Activated T-helper 1 cell treated with anti-CD3 and anti-CD28 coated beads, Interleukin-2, amount 50 U/mL, for 16 hours (primary cell): ENCODE data around the gene GABBR2.

Source experiments
- DNase-seq, 2 donors: peaks; one replicate each; pipeline ENCODE4 v3.0.0-alpha.2; 2020; ENCODE audit warnings: low read depth in 1 of 2, low spot score in 1 of 2

GABBR2 gene

DNA sequence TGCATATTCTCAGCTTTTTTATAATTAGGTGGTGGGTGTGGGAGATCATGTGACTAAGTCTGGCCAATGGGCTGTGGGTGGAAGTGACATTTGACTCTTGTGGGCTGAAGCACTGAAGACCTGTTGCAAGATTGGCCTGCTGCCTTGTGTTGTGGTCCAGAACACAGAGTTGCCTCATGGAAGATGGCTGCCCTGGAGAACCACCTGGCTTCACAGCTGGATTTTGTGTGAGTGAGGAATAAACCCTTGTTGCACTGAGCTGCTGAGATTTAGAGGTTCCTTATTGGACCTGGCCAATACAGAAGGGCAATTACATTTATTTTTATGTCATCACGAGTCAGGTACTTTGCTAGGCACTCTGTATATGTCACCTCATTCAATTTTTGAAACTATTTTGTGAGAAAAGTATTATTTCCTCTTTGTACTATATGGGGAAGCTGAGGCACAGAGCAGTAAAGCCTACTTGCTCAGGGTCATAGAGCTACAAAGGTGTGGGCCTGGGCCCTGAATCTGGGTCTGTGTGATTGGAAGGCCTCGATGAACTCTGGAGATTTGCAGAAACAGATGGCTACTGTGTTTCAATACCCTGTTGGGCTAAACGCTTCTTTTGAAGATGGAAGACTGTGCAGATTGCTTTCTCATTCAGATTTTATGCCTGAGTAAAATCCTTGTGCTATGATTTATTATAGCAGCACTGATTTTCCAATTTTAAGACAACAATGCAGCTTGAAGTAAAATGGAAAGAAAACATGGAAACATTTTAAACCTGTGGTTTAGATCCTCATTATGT, 382.1 kb downstream of the GABBR2 start:
- no peak for DNase-seq

DNA sequence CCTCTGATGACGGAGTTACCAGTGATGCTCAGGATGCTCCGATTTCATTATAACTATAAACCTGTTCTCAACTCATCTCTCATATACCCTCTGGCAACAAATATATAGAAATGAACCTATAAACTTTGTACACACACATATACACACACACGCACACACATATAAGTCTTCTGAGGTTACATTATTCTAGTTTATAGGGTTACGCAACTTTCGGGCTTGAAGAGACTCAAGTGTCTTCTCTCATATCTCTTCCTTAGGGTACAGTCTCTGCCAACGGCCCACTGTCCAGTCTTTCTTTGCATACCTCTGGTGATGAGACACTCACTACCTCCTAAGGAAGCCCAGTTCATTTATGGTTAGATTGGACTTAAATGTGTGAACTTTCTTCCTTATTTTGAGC, 383.9 kb downstream of the GABBR2 start:
- DNase-seq, result no peak

DNA sequence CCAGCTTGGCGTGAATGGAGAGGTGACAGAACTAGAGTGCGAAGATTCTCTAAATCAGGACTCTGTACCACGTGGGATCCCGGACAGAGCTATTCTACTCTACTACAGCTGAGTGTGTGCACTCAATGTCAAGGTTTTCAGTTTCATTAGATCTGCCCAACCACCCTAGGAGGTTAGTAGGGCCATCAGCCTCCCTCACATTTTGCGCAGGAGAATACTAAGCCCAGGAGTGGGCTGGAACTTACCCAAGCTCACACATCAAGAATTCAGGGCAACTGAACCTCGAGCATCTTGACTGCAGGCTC, 385.0 kb downstream of the GABBR2 start:
- no peak for DNase-seq

DNA sequence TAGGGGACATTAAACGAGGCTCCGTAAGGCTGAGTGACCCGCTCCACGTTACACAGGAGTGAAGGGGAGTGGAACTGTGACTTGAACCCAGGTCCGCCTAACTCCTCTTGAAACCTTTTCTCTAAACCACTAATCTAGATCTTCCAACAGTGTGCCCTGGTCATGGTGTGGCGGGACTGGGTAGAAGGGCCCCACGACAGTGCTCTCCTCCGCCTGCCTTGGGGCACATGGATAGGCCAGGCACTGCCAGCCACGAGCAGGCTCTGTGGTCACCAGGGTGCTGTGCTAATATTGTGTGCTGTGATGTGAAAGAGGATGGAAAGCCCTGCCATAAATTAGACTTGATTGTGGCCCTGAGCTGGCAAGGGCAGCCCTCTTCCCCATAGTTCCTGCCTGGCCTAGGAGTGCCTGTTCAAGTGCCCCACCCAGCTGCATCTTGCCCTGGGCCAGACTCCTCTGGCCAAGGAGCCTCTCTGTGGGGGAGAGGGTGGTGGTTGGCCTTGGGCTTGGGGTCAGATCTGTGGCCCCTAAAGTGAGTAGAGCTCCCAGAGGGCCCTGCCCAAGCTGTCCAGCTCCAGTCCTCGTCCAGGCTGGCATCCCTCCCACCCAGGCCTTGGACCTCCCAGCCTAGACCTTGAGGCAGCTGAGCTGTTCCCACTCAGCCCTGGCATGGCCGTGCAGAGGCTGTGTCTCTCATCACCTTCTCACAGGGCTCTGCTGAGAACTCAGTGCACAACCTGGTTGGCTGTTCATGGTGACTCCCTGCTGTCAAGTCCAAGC, 385.5 kb downstream of the GABBR2 start:
- DNase-seq, result no peak

DNA sequence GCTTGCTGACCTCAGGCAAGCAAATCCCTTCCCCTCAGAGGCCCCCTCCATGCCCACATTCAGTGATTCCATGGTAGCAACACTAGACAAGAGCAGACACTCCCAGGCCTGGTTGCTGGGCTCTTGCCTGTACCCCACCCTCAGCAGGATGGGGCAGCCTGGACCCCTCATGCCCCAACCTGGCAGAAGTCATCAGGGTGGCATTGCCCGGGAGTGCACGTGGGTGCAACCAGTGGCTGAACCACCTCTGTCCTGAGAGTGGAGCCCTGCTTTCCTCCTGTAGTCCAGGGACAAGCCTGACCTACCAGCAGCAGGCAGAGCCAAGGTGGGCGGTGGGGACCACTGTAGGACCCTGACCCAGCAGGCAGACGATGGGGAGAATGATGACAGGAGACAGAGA, 387.5 kb downstream of the GABBR2 start:
- no peak for DNase-seq

DNA sequence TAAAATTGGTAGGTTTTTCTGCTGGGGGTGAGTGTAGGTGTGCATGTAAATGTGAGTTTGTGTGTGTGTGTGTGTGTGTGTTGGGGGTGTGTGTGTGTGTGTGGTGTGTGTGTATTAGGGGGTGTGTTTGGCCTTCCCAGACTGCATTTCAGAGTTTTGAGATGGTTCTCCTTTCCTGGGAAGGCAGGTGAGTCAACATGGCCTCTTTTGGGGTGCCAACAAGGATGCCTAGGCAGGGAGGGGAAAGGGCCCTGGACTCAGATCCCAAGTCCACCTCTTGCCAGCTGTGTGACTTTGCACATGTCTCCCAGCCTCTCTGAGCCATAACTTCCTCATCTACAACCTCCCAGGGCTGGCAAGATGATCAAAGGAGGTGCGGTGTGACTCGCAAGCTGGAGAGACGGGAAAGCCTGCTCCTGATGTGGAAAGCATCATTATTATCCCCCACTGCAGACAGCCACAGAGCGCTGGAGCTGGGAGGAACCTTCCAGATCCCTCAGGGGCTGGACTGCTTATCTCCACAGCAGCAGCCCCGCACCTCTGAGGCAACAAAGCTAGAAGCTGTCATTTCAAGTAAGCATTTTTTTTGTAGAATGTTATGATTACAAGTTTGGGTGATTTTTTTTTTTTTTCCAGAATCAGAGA, 389.8 kb downstream of the GABBR2 start:
- no peak for DNase-seq

DNA sequence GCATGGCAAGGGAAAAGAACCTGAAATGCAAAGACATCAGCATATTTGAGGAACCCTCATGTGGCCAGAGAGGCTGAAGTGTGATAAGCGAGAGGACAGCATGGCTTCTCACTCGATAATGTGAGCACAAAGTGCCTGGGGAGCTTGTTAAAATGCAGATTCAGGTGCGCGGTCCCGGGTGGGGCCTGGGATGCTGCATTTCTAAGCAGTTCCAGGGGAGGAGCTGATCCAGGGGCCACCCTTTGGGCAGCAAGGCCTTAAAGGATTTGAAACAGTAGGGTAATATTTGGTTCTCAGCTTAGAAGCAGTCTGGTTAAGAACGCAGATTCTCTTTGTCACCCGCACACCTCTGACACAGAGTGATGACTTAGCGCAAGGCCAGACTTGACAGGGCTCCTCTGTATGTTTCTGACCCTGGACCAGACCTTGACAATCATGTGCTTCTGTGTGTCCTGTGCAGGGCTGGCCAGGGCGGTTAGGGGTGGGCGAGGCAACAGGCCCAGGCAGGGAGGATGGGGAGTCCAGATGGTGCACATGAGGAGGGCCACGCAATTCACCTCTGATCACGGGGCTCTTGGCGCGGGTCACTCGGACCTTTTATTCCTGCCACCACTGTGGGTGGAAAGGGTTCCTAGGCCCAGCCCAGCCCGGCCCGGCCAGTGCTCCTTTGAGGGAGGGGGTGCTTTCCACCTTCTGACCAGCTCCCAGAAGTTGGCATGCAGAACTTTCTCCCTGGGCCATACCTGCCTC, 390.5 kb downstream of the GABBR2 start:
- DNase-seq, result no peak

DNA sequence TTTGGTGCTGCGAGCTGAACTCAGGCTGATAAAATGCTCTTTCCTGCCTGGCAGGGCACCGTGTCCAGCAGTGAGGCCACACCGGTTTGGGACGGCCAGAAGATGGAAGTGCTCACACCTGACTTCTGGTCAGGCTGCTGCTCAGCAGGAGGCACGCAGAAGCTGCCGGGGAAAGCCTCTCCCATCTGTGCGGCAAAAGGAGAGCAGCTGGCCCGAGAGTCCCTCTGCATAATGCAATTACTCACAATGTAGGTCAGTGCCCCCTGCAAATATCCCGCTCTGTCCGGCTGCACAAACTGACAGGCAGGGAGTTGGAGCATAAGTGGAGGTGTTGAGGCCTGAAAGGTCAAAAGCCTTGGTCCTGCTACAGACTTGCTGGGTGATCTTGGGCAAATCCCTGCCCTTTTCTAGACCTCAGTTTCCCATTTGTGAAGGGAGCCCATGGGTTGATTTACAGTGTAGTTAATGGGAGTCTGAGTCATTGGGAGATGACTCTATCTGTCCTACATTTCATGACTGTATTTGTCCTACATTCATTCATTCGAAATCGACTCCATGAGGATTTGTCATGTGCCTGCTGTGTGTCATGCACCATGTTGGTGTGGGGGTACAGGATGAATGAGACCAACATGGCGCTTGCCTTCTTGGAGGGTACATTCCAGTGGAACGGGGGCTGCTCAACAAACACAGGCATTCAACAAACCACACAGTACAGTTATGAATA, 391.4 kb downstream of the GABBR2 start:
- DNase-seq, result no peak

DNA sequence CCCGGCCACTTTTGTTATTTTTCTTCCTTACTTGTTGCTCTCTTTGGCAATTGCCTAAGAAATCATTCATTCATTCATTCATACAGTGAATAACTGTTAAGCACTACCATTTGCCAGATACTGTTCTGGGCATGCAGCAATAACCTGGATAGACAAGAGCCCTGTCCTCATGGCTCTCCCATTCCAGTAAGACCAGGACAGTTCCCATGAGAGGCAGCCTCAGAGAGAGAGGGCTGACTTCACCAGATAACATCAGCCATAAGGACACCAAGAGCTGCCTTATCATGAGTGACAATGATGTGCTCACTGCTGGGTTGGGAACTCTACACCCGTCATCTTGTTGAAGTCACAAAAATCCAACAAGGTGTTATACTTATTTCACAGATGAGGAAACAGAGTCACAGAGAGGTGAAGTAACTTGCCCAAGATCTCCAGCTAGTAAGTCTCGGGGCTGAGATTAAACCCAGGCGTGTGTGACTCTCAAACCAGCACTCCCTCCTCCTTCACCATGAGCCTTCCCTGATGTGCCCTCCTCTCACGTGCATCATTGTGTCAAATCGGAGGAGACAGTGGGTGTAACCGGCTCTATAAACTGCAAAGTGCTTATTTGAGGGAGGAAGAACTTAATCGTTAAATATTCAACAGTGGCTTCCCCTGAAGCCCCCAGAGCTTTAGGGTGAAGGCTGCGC, 392.1 kb downstream of the GABBR2 start:
- no peak for DNase-seq

DNA sequence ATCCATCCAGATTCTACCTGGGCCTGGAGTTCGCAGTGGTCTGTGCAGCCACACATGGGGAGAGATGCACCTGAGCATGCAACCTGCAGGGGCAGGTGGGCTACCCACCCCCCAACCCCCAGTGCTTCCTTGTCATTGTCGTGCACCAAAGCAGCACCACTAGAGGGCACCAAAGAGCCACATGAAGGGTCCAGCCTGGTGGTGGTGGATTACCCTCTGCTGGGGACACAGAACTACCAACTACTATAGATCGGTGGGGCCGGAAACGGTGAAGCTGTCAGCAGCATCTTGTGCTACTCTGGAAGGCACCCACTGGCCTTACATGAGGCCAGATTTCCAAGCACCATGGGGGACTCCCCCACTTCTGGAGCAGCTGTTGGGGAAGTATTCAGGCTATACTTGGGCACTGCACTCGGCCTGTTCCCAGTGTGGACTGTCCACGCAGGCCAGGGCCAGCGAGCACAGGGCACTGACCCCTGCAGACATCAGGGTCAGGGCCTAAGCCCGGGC, 393.1 kb downstream of the GABBR2 start:
- peak; percentile 53 to 55 for DNase-seq

DNA sequence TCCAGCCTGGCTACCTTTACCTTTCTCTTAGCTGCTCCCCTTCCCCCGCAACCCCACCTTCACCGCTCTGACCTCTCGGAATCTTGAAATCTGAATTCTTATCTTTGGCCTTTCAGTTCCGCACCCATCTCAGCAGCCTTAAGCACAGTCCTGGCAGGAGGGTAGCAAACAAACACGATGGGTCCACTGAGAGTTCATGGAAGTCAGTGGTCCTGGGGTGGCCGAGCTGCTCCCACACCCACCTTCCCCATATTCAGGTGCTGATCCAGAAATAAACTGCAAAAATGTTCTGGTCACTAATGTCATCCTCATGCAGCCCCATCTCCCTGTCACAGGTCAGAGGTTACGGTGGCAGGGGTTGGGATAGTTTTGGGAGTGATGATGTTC, 393.7 kb downstream of the GABBR2 start:
- no peak for DNase-seq

DNA sequence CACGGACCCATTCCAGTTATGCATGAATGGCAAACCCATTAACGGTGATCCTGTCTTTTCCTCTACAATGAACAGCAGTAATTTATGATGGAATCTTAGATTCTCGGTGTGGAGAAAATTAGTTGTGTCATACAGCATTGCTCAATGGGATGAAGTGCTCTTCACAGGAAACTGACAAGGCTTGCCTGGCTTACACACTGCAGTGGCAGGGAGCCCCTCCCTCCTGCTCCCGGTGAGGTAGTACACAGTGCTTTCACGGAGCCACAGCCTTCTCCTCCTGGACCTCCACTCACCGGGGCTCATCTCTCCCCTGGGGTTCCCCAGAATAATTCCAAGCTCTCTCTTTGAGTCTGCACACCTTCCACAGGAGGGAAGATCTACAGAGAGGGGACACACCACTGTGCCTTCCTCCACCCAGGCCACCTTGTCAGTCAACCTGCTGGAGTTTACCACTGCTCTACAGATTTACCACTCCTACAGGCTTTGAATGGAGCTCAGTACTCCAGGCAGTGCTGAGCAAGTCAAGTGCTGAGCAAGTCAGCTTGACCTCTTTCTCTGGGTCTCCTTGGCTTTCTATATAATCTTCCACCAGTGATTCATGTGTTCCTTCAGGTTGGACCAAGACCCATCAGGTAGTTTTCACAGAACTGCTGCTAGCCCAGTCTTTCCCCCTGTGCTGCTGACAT, 394.2 kb downstream of the GABBR2 start:
- no peak for DNase-seq

DNA sequence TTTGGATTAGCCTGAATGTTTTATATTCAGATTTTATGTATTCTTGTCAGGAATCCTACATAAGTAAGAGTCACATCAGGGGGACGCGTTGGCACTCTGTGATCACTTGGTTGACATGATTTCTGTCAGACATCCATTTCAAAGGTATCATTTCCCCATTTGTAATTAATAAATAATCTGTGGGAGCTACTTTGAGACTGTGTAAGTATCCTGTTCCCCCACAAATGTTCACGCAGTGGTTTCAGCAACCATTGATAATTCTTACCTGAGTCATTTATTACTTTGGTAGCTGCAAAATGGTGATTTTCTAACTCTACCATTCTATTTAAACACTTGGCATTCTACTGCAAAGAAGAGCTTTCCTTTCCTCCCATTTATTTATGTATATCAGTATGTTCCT, 396.4 kb downstream of the GABBR2 start:
- no peak for DNase-seq

DNA sequence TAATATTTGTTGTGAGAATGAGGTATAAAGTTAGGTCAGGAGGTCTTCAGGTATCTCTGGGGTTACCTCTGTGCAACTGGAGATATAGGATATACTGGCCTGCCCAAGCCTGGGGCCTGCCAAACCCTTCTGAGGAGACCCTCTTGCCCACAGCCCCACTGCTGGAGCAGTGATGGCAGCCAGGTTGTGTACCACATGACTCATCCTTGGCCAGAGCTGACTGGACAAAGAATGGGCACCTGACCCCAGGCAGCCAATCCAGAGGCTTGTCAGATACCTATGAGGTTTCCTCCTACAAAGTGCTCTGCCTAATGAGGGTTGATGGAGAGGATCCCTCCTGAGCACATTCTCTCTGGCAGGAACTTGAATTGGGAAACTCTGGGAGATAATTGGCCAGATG, 397.2 kb downstream of the GABBR2 start:
- DNase-seq, result no peak

DNA sequence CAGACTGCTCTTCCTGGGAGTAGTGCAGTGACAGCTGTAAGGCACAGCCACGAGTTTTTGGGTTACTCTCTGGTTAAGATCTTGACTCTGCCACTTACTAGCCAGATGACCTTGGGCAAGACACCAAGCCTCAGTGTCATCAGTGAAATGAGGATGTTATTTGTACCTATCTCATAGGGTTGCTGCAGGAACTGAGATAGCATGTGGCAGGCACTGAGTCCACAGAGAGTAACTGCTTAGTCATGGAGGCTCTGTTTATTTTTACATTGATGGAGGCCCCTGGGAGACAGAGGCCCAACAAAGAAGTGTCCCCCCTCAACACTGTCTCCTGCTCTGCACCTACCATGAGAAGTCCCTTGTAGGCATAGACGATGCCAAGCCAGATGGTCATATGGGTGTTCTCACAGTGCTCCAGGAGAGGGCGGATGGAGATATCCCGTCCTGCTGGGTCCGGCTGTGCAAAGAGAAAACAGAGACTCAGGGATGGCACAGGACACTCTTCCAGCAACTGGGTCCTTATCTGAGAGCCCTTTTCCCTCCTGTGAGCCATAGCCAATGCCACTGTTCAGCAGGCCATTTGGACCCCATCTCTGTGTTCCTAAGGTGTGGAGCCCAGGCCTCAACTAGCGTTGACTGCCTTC, 397.9 kb downstream of the GABBR2 start:
- DNase-seq, result no peak

DNA sequence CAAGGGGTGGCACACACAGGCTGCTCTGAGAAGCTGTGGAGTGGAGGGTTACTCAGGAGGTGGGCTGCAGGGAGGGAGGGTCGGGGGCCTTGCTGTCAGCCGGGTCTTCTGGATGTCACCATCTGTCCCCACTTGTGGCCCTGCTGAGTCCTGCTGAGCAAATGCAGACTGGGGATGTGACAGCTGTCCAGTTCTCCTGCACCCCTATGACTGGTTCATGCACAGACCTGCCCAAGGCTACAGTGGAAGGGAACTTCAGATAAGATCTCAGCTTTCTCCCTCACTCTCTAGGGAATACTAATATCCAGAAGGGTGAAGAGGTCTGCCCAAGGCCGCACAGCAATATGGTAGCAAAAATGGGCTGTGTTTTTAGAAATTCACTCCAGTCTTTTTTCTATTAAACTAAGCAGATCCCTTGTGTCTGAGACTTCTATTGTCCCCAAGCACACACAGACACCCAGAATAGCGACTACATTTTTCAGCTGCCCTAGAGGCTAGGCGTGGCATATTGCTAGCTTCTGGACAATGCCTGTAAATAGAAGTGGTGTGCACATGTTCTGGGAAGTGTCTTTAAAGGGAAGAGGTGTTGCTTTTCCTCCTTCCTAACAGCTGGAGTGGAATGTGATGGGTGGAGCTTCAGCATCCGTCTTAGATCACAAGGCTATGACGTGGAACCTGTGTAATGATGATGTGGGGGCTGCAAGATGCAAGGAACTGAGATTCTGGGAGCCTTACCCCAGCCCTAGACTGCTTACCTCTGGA, 402.2 kb downstream of the GABBR2 start:
- DNase-seq, result no peak

DNA sequence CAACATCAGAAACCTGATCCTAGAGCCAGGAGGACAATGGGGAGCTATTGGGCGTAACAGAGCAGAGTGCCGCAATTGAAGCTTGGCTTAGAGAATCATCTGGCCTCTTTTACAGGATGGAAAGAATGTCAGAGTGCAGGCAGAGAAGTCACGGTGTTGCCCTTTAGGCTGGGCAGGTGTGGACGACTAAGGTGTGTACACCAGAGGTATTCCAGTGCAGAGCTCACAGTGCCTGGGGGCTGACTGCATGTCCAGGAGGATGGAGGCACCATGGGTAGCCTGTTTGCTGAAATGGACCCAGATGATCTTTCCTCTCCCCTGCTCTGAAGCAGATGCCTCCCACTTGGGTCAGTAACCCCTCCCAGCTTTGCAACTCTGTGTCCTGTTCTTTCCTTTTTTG, 404.4 kb downstream of the GABBR2 start:
- no peak for DNase-seq

DNA sequence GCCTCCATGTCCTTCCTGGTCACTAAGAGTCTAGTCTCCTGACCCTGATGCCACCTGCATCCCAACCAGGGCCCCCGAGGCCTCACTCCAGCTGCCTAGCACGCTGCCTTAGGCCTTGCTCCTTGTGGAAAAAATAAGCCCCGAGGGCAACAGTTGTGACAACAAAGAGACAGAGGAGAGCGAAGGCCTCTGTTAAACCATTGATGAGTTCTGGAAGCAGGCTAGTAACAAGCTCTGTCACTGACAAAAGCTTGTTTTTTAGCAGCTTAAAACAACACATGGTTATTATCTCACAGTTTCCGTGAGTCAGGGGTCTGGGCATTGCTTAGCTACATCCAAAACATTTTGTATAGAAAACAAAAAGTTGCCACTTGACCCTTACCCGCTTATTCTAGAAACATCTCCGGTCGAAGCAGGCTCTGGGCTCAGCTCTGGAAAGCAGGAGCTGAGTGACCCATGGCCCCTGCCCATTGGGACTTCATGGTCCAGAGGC, 405.1 kb downstream of the GABBR2 start:
- DNase-seq, result no peak
